Measurements from ENCODE around the gene TMPRSS13. TPM values are rescaled to one million over a fixed set of nuclear protein-coding genes. Genes with fewer than 3 reads are reported as not detected.

Gene TMPRSS13
- total RNA-seq, 2 donors from 2014 or later, result 1.2 to 14.7 TPM

DNA sequence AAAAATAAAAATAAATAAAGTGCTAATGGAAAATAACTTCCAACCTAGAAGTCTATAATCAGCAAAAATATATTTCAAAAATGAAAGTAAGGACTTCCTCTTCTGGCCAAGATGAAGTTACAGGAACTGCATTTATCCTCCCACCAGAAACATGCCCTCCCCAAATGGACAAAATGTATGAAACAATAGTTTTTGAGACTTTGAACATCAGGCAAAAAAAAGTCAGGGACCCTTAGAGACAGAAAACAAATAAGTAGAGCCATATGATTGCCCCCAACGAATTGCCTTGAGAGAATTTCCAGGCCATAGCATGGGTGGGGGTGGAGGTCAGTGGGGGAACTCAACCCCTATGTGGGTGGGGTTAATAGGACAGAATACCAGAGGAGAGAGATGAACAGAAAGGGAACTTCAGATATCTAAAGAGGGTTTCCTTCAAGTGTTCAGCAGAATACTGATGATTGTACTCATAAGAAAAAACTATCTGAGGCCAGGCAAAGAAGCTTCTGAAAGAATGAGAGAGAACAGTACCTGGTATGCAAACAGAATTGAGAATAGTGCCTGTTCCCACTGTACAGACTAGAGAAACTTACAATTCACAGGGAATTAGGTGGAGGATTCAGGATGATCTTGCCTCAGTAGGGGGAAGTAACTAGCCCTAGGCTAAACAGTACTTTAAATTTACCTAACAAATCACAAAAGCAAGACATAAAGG is 30.4 kb upstream of the TMPRSS13 start:
- 70% methylated on average over 1 of the region's 1 CpG for WGBS
- TF ChIP-seq POLR2A (IDR thresholded peaks at IDR 0.05), result no peak
- no peak for TF ChIP-seq POLR2AphosphoS5 (IDR thresholded peaks at IDR 0.05)
- TF ChIP-seq, protein P1, sequence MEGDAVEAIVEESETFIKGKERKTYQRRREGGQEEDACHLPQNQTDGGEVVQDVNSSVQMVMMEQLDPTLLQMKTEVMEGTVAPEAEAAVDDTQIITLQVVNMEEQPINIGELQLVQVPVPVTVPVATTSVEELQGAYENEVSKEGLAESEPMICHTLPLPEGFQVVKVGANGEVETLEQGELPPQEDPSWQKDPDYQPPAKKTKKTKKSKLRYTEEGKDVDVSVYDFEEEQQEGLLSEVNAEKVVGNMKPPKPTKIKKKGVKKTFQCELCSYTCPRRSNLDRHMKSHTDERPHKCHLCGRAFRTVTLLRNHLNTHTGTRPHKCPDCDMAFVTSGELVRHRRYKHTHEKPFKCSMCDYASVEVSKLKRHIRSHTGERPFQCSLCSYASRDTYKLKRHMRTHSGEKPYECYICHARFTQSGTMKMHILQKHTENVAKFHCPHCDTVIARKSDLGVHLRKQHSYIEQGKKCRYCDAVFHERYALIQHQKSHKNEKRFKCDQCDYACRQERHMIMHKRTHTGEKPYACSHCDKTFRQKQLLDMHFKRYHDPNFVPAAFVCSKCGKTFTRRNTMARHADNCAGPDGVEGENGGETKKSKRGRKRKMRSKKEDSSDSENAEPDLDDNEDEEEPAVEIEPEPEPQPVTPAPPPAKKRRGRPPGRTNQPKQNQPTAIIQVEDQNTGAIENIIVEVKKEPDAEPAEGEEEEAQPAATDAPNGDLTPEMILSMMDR (IDR thresholded peaks at IDR 0.05), result no peak
- Histone ChIP-seq H3K27ac (no peak overlapping the region), H3K27me3 (replicated peaks; ENCODE audit: insufficient read depth) (no peaks in the 10 kb centered on the region), H3K4me1 (replicated peaks) (no peaks in the 10 kb centered on the region), H3K36me3 (no peaks in the 10 kb centered on the region), H3K9me3 (no peaks in the 10 kb centered on the region), H3K4me3 (no peak overlapping the region)
- intact Hi-C loops (cut with DNase I), result no loop called here
- no peak for DNase-seq (ENCODE audit: low spot score)

DNA sequence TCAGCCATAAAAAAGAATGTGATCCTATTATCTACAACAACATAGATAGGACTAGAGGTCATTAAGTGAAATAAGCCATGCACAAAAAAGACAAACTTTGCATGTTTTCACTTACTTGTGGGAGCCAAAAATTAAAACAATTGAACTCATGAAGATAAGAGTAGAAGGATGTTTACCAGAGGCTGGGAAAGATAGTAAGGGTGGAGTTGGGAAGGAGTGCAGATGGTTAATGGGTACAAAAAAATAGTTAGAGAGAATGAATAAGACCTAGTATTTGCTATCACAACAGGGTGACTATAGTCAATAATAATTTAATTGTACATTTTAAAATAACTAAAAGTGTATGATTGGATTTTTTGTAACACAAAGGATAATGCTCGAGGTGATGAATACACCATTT is 29.7 kb upstream of the TMPRSS13 start:
- TF ChIP-seq, protein P1 (IDR thresholded peaks at IDR 0.05), result no peak
- TF ChIP-seq POLR2AphosphoS5 (IDR thresholded peaks at IDR 0.05) (no peak), POLR2A (IDR thresholded peaks at IDR 0.05) (no peak)
- 93% methylated on average over 1 of the region's 1 CpG for WGBS
- no peaks in the 10 kb centered on the region for H3K4me1 ChIP-seq (replicated peaks)
- H3K4me3 ChIP-seq, result no peak overlapping the region
- no peaks in the 10 kb centered on the region for H3K36me3 ChIP-seq
- no peak for DNase-seq (ENCODE audit: low spot score)
- no peak overlapping the region for H3K27ac ChIP-seq
- no peaks in the 10 kb centered on the region for H3K9me3 ChIP-seq
- intact Hi-C loops (cut with DNase I), result no loop called here
- H3K27me3 ChIP-seq (replicated peaks; ENCODE audit: insufficient read depth), result no peaks in the 10 kb centered on the region

DNA sequence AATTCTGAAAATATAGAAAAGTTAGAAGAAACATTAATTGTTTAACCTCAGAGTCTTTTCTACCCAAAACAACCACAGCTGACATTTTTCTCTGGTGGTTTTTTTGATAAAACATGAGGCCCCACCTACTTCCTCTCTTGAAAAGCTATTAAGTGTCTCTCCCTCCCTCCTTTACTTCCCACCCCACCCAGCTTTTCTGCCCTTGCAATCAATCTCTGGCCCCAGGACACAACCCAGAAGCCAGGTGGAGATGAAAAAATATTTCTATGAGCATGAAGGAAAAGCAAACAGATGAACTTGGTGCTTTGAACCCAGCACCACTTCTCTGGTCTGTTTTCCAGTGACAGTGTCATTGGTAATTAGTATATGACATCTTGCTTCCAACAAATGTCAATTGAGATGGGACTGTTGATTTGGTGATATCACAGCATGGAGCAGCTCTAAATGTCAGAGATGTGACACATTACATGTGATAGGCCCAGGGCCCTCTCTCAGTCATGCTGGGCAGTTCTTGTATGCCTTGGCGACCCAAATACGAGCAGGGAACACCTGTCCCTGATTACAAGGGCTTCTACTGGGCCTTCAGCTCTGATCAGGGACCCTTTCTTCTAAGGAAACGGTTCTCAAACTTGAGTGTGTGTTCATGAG is 23.9 kb upstream of the TMPRSS13 start:
- Histone ChIP-seq H3K27ac (no peak overlapping the region), H3K27me3 (replicated peaks; ENCODE audit: insufficient read depth) (no peaks in the 10 kb centered on the region), H3K36me3 (no peaks in the 10 kb centered on the region), H3K4me3 (no peak overlapping the region), H3K4me1 (replicated peaks) (no peaks in the 10 kb centered on the region), H3K9me3 (no peaks in the 10 kb centered on the region)
- intact Hi-C loops (cut with DNase I), result no loop called here
- no peak for DNase-seq (ENCODE audit: low spot score)
- WGBS, result 95% methylated on average over 3 of the region's 3 CpGs
- no peak for TF ChIP-seq POLR2A (IDR thresholded peaks at IDR 0.05)
- TF ChIP-seq, protein P1 (IDR thresholded peaks at IDR 0.05), result no peak
- no peak for TF ChIP-seq POLR2AphosphoS5 (IDR thresholded peaks at IDR 0.05)

DNA sequence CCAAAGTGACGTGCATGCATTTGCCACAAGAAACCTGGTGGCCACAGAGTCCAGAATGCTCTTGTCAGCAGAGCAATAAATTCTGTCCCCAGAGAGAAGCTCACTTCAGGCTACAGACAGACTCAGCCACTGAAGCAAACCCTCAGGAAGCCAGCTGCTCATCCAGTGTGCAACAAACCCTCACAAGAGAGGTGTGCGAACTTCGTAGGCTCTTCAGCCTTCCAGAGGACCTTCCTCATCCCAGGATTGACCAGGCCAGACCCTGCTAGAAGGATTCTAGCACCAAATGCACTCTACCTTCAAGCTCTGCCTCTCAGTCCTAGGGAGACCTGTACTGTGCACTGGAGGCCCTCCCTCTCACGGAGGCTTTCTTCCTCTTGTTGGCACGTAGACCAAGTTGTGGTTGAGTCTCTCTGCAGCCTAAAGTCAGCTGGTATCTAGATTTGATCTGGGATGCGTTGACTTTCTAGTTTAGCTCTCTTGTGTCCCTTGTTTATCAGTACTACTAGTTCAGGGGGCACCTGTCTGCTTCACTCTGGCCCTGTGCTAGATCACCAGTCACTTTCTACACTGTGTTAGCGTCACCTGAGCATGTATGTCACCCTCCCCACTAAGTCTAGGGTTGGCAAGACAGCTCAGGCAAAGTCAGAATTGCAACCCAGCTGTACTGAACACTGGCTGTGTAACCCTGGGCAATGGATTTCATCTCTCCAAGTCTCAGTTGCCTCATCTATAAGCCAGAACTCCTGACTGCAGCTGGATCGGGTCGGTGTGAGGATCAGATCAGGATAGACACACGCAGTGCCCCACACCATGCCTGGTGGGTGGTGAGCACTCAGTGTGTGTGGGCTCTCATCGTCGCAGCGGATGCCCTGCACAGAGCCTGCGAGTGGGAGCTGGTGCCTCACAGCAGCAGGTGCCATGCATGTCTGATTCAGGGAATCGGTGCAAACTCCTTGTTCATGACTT is 22.1 kb upstream of the TMPRSS13 start:
- H3K36me3 ChIP-seq, result no peaks in the 10 kb centered on the region
- 86% methylated on average over 15 of the region's 15 CpGs for WGBS
- TF ChIP-seq, protein P1 (IDR thresholded peaks at IDR 0.05), result no peak
- no peak for TF ChIP-seq POLR2A (IDR thresholded peaks at IDR 0.05)
- no peak for TF ChIP-seq POLR2AphosphoS5 (IDR thresholded peaks at IDR 0.05)
- H3K4me3 ChIP-seq, result no peak overlapping the region
- no peaks in the 10 kb centered on the region for H3K27me3 ChIP-seq (replicated peaks; ENCODE audit: insufficient read depth)
- H3K4me1 ChIP-seq (replicated peaks), result no peaks in the 10 kb centered on the region
- DNase-seq (ENCODE audit: low spot score), result no peak
- no peaks in the 10 kb centered on the region for H3K9me3 ChIP-seq
- H3K27ac ChIP-seq, result no peak overlapping the region
- intact Hi-C loops (cut with DNase I), result no loop called here
